Astrocyte (in vitro differentiated cells and primary cell): ENCODE data around the gene NOMO2. TPM values are rescaled to one million over a fixed set of nuclear protein-coding genes. Genes with fewer than 3 reads are reported as not detected.
"Not testable (repeated sequence)": the region's sequence is repeated elsewhere in the genome, so short reads cannot be mapped to it uniquely, and the experiment has no call there.

Source experiments
- DNase-seq: peaks from one replicate; pipeline ENCODE4 v3.0.0-alpha.2; 2010; ENCODE audit warnings: low read depth
- FAIRE-seq: peaks from 2 replicates; lab custom pipeline; 2011; peaks lifted over from hg19 to GRCh38; lab: Jason Lieb, UNC
- H2AFZ ChIP-seq: 2 replicates; pipeline ENCODE4 v1.6.0; 2012; ENCODE audit warnings: low read depth, low read length, inconsistent platforms
- H3K27ac ChIP-seq: 2 replicates; pipeline ENCODE4 v1.5.1; 2011; ENCODE audit warnings: low read depth, low read length, inconsistent platforms
- H3K27me3 ChIP-seq: 2 replicates; pipeline ENCODE4 v1.6.0; 2011; ENCODE audit warnings: low read length, inconsistent platforms; ENCODE audit not compliant: insufficient read depth
- H3K36me3 ChIP-seq: 2 replicates; pipeline ENCODE4 v1.5.1; 2011; ENCODE audit warnings: low read length, inconsistent platforms; ENCODE audit not compliant: insufficient read depth
- H3K4me1 ChIP-seq: 2 replicates; pipeline ENCODE4 v1.5.1; 2011; ENCODE audit warnings: low read length, inconsistent platforms; ENCODE audit not compliant: insufficient read depth
- H3K4me2 ChIP-seq: 2 replicates; pipeline ENCODE4 v1.6.0; 2012; ENCODE audit warnings: low read length, inconsistent platforms
- H3K4me3 ChIP-seq: 2 replicates; pipeline ENCODE4 v1.5.1; 2011; ENCODE audit warnings: low read depth, mild to moderate bottlenecking, low read length, inconsistent platforms; ENCODE audit not compliant: insufficient read depth
- H3K79me2 ChIP-seq: 2 replicates; pipeline ENCODE4 v1.6.0; 2012; ENCODE audit warnings: mild to moderate bottlenecking, low read length, inconsistent platforms; ENCODE audit not compliant: insufficient read depth
- H3K9ac ChIP-seq: 2 replicates; pipeline ENCODE4 v1.6.0; 2012; ENCODE audit warnings: mild to moderate bottlenecking, low read length, inconsistent platforms
- H3K9me3 ChIP-seq: 2 replicates; pipeline ENCODE4 v1.5.1; 2012; ENCODE audit warnings: low read depth, mild to moderate bottlenecking, low read length, inconsistent platforms; ENCODE audit not compliant: insufficient read depth
- H4K20me1 ChIP-seq: 2 replicates; pipeline ENCODE4 v1.6.0; 2012; ENCODE audit warnings: low read length, inconsistent platforms; ENCODE audit not compliant: insufficient read depth
- H3K27ac Mint-ChIP-seq: one replicate; pipeline ENCODE4 v1.8.0; 2021; ENCODE audit warnings: mild to moderate bottlenecking, mixed read lengths; ENCODE audit not compliant: unreplicated experiment
- H3K27me3 Mint-ChIP-seq: one replicate; pipeline ENCODE4 v1.8.0; 2021; ENCODE audit warnings: low read depth, mixed read lengths; ENCODE audit not compliant: unreplicated experiment
- H3K36me3 Mint-ChIP-seq: one replicate; pipeline ENCODE4 v1.8.0; 2021; ENCODE audit warnings: low read depth, mixed read lengths; ENCODE audit not compliant: unreplicated experiment
- H3K4me1 Mint-ChIP-seq: one replicate; pipeline ENCODE4 v1.8.0; 2021; ENCODE audit warnings: low read depth, mixed read lengths; ENCODE audit not compliant: unreplicated experiment
- H3K4me3 Mint-ChIP-seq: one replicate; pipeline ENCODE4 v1.8.0; 2021; ENCODE audit warnings: mild to moderate bottlenecking, moderate library complexity, mixed read lengths; ENCODE audit not compliant: unreplicated experiment
- H3K9me3 Mint-ChIP-seq: one replicate; pipeline ENCODE4 v1.8.0; 2021; ENCODE audit warnings: mild to moderate bottlenecking, mixed read lengths; ENCODE audit not compliant: unreplicated experiment
- total RNA-seq: library from RNA; stranded (reverse); gene quantifications from 2 replicates; pipeline ENCODE4 v1.2.1, GENCODE V29; 2021

NOMO2 gene
- total RNA-seq, 1 donor from 2014 or later: 269 TPM

- H3K9me3 ChIP-seq, H3K4me3 Mint-ChIP-seq, H4K20me1 ChIP-seq, H3K4me3 ChIP-seq, H3K27me3 ChIP-seq, H2AFZ ChIP-seq, H3K4me1 Mint-ChIP-seq, H3K36me3 Mint-ChIP-seq, H3K9ac ChIP-seq, H3K27ac Mint-ChIP-seq, H3K4me2 ChIP-seq, FAIRE-seq, H3K4me1 ChIP-seq, DNase-seq, H3K27me3 Mint-ChIP-seq, H3K36me3 ChIP-seq, H3K27ac ChIP-seq, H3K9me3 Mint-ChIP-seq, H3K79me2 ChIP-seq: not testable (repeated sequence)
Measured at GRCh38 chr16:18492118-18492897, 69.6 kb downstream of the NOMO2 start.

- H3K4me3 ChIP-seq, FAIRE-seq, H3K79me2 ChIP-seq, H3K27ac Mint-ChIP-seq, H3K27ac ChIP-seq, H3K4me1 ChIP-seq, H3K4me2 ChIP-seq, H4K20me1 ChIP-seq, H3K27me3 ChIP-seq, H3K9me3 ChIP-seq, H3K9me3 Mint-ChIP-seq, H2AFZ ChIP-seq, H3K4me3 Mint-ChIP-seq, H3K4me1 Mint-ChIP-seq, DNase-seq, H3K9ac ChIP-seq, H3K27me3 Mint-ChIP-seq, H3K36me3 Mint-ChIP-seq, H3K36me3 ChIP-seq: not testable (repeated sequence)
Measured at GRCh38 chr16:18436025-18436424, 125.9 kb downstream of the NOMO2 start.

- not testable (repeated sequence) for H3K27me3 Mint-ChIP-seq, H3K36me3 ChIP-seq, H3K4me3 Mint-ChIP-seq, H3K9me3 ChIP-seq, H3K9ac ChIP-seq, H3K27ac ChIP-seq, H3K4me1 ChIP-seq, H3K4me2 ChIP-seq, H3K9me3 Mint-ChIP-seq, DNase-seq, H3K27ac Mint-ChIP-seq, H2AFZ ChIP-seq, H3K79me2 ChIP-seq, H3K4me1 Mint-ChIP-seq, H4K20me1 ChIP-seq, H3K36me3 Mint-ChIP-seq, H3K27me3 ChIP-seq, H3K4me3 ChIP-seq, FAIRE-seq
Measured at GRCh38 chr16:18415827-18416226, 146.1 kb downstream of the NOMO2 start.

GRCh38 chr16:18409532-18410293, 152.2 kb downstream of the NOMO2 start:
- not testable (repeated sequence) for H3K9me3 ChIP-seq, H3K9me3 Mint-ChIP-seq, H3K27ac Mint-ChIP-seq, FAIRE-seq, H3K79me2 ChIP-seq, H2AFZ ChIP-seq, DNase-seq, H3K4me3 ChIP-seq, H4K20me1 ChIP-seq, H3K4me1 ChIP-seq, H3K27me3 Mint-ChIP-seq, H3K36me3 Mint-ChIP-seq, H3K27ac ChIP-seq, H3K4me1 Mint-ChIP-seq, H3K9ac ChIP-seq, H3K4me2 ChIP-seq, H3K27me3 ChIP-seq, H3K36me3 ChIP-seq, H3K4me3 Mint-ChIP-seq

GRCh38 chr16:18401851-18402657, 159.8 kb downstream of the NOMO2 start:
- H3K27ac ChIP-seq, FAIRE-seq, H3K36me3 Mint-ChIP-seq, H3K27ac Mint-ChIP-seq, H3K9ac ChIP-seq, H3K36me3 ChIP-seq, H3K4me3 Mint-ChIP-seq, H3K4me3 ChIP-seq, H3K27me3 ChIP-seq, H3K79me2 ChIP-seq, H3K4me1 ChIP-seq, H3K4me2 ChIP-seq, DNase-seq, H3K4me1 Mint-ChIP-seq, H3K9me3 ChIP-seq, H3K27me3 Mint-ChIP-seq, H4K20me1 ChIP-seq, H2AFZ ChIP-seq, H3K9me3 Mint-ChIP-seq: not testable (repeated sequence)
